ENCODE measurements around the gene NPB. TPM values are rescaled to one million over a fixed set of nuclear protein-coding genes. Genes with fewer than 3 reads are reported as not detected.

The NPB gene
- total and polyA plus RNA-seq, 4 donors, result 0.58 to 2.4 (median 1.0) TPM; not detected in 1

GRCh38 chr17:81863123-81863675, 38.8 kb upstream of the NPB start:
- Histone ChIP-seq H3K4me3 (ENCODE audit: low read length in 2 of 2) (no peak overlapping the region), H3K9me3 (ENCODE audit: control insufficient read depth, low read length) (no peaks in the 10 kb centered on the region), H3K27me3 (ENCODE audit: control insufficient read depth in 1 of 2, insufficient read depth in 2 of 2, low read length in 1 of 2) (peaks cover 0 to 13% of the 10 kb centered on the region in 2 donors), H3K36me3 (ENCODE audit: control insufficient read depth in 1 of 2, insufficient read depth in 2 of 2, low read length in 1 of 2) (peaks cover 0 to 3% of the 10 kb centered on the region in 2 donors), H3K27ac (ENCODE audit: low read depth in 1 of 2, low read length in 2 of 2) (no peak overlapping the region), H3K4me1 (ENCODE audit: control insufficient read depth in 1 of 2, insufficient read depth in 2 of 2, low read length in 2 of 2) (peaks cover 3 to 4% of the 10 kb centered on the region in 2 donors)
- no peak for DNase-seq
- intact Hi-C loops (cut with DNase I), result loop anchor here in 1 of 2 donors (5.0 kb wide), 1 partner anchor 41 kb away; no protein-coding TSS in a partner anchor
- WGBS, 2 donors, result 75 to 78% methylated on average over 6 of the region's 6 CpGs
- ATAC-seq (ENCODE audit: low FRiP score), result no peak

- Histone ChIP-seq H3K9me3 (ENCODE audit: control insufficient read depth, low read length) (no peaks in the 10 kb centered on the region), H3K4me1 (ENCODE audit: control insufficient read depth in 1 of 2, insufficient read depth in 2 of 2, low read length in 2 of 2) (peaks cover 2 to 3% of the 10 kb centered on the region in 2 donors), H3K27ac (ENCODE audit: low read depth in 1 of 2, low read length in 2 of 2) (no peak overlapping the region), H3K27me3 (ENCODE audit: control insufficient read depth in 1 of 2, insufficient read depth in 2 of 2, low read length in 1 of 2) (peaks cover 0 to 16% of the 10 kb centered on the region in 2 donors), H3K36me3 (ENCODE audit: control insufficient read depth in 1 of 2, insufficient read depth in 2 of 2, low read length in 1 of 2) (peaks cover 0 to 3% of the 10 kb centered on the region in 2 donors), H3K4me3 (ENCODE audit: low read length in 2 of 2) (no peak overlapping the region)
- DNase-seq (no peak), ATAC-seq (ENCODE audit: low FRiP score) (no peak)
- 72 to 74% methylated on average over 9 of the region's 9 CpGs for WGBS, 2 donors
- intact Hi-C loops (cut with DNase I), result loop anchor here in 1 of 2 donors (5.0 kb wide), 1 partner anchor 42 kb away; no protein-coding TSS in a partner anchor
Observed at GRCh38 chr17:81863833-81864768, 37.9 kb upstream of the NPB start.

GRCh38 chr17:81865358-81865732, 36.7 kb upstream of the NPB start:
- DNase-seq, result no peak
- Histone ChIP-seq H3K9me3 (ENCODE audit: control insufficient read depth, low read length) (no peaks in the 10 kb centered on the region), H3K36me3 (ENCODE audit: control insufficient read depth in 1 of 2, insufficient read depth in 2 of 2, low read length in 1 of 2) (peaks cover 0 to 3% of the 10 kb centered on the region in 2 donors), H3K4me3 (ENCODE audit: low read length in 2 of 2) (no peak overlapping the region), H3K27ac (ENCODE audit: low read depth in 1 of 2, low read length in 2 of 2) (no peak overlapping the region), H3K4me1 (ENCODE audit: control insufficient read depth in 1 of 2, insufficient read depth in 2 of 2, low read length in 2 of 2) (no peaks in the 10 kb centered on the region), H3K27me3 (ENCODE audit: control insufficient read depth in 1 of 2, insufficient read depth in 2 of 2, low read length in 1 of 2) (peaks cover 0 to 13% of the 10 kb centered on the region in 2 donors)
- ATAC-seq (ENCODE audit: low FRiP score), result no peak
- intact Hi-C loops (cut with DNase I), result no loop called here
- WGBS, 2 donors, result 83 to 88% methylated on average over 8 of the region's 8 CpGs

GRCh38 chr17:81865733-81866439, 36.2 kb upstream of the NPB start:
- intact Hi-C loops (cut with DNase I), result no loop called here
- WGBS, 2 donors, result 62 to 63% methylated on average over 18 of the region's 18 CpGs
- Histone ChIP-seq H3K36me3 (ENCODE audit: control insufficient read depth in 1 of 2, insufficient read depth in 2 of 2, low read length in 1 of 2) (peaks cover 0 to 3% of the 10 kb centered on the region in 2 donors), H3K27ac (ENCODE audit: low read depth in 1 of 2, low read length in 2 of 2) (no peak overlapping the region), H3K4me3 (ENCODE audit: low read length in 2 of 2) (no peak overlapping the region), H3K9me3 (ENCODE audit: control insufficient read depth, low read length) (no peaks in the 10 kb centered on the region), H3K4me1 (ENCODE audit: control insufficient read depth in 1 of 2, insufficient read depth in 2 of 2, low read length in 2 of 2) (no peaks in the 10 kb centered on the region), H3K27me3 (ENCODE audit: control insufficient read depth in 1 of 2, insufficient read depth in 2 of 2, low read length in 1 of 2) (peaks cover 0 to 13% of the 10 kb centered on the region in 2 donors)
- DNase-seq (peak in 1 of 2 donors; percentile 80), ATAC-seq (ENCODE audit: low FRiP score) (no peak)

GRCh38 chr17:81866440-81867169, 35.4 kb upstream of the NPB start:
- no peak overlapping the region for H3K4me3 ChIP-seq (ENCODE audit: low read length in 2 of 2)
- H3K4me1 ChIP-seq (ENCODE audit: control insufficient read depth in 1 of 2, insufficient read depth in 2 of 2, low read length in 2 of 2), result no peaks in the 10 kb centered on the region
- no peaks in the 10 kb centered on the region for H3K9me3 ChIP-seq (ENCODE audit: control insufficient read depth, low read length)
- 70 to 71% methylated on average over 18 of the region's 18 CpGs for WGBS, 2 donors
- intact Hi-C loops (cut with DNase I), result no loop called here
- no peak for DNase-seq
- no peak overlapping the region for H3K27ac ChIP-seq (ENCODE audit: low read depth in 1 of 2, low read length in 2 of 2)
- H3K27me3 ChIP-seq (ENCODE audit: control insufficient read depth in 1 of 2, insufficient read depth in 2 of 2, low read length in 1 of 2), result peaks cover 0 to 13% of the 10 kb centered on the region in 2 donors
- peaks cover 0 to 3% of the 10 kb centered on the region in 2 donors for H3K36me3 ChIP-seq (ENCODE audit: control insufficient read depth in 1 of 2, insufficient read depth in 2 of 2, low read length in 1 of 2)
- no peak for ATAC-seq (ENCODE audit: low FRiP score)

DNA sequence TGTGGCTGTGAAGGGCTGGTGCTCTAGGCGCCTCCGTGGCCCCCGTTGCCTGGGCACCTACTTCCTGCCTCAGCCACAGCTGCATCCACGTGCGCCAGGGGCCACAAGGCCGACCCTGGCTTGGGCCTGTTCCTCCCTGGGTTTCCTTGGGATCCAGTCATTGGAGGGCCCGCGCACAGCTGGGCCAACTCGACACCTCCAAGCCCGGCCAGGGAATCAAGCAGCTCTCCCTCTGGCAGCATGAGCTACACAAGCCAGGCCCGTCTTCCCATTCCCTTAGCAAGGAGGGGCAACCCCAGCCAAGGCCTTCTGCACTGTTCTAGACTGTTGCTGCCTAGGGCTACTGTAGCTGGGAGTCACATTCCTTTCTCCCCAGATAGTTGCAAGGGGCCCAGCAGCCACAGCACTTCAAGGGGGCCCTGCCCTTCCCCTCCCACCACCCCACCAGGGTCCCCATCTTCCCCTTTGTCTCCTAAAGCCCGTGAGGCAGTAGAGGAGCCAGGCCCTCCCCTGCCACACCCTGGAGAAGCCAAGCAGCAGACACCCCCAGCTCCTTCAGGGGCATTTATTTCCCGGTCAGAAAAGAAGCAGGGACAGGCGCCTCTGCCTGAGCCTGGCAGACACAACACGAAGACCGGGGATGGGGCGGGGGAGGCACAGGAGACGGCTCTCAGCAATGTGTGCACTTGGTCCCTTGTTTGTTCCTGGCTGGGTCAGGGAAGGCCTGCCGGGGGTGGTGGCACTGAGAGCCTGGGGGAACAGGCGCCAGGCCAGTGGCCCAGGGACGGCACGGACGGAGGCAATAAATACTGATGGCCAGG, 34.7 kb upstream of the NPB start:
- Histone ChIP-seq H3K27me3 (ENCODE audit: control insufficient read depth in 1 of 2, insufficient read depth in 2 of 2, low read length in 1 of 2) (peaks cover 0 to 13% of the 10 kb centered on the region in 2 donors), H3K27ac (ENCODE audit: low read depth in 1 of 2, low read length in 2 of 2) (no peak overlapping the region), H3K4me3 (ENCODE audit: low read length in 2 of 2) (no peak overlapping the region), H3K36me3 (ENCODE audit: control insufficient read depth in 1 of 2, insufficient read depth in 2 of 2, low read length in 1 of 2) (peaks cover 0 to 3% of the 10 kb centered on the region in 2 donors), H3K9me3 (ENCODE audit: control insufficient read depth, low read length) (no peaks in the 10 kb centered on the region), H3K4me1 (ENCODE audit: control insufficient read depth in 1 of 2, insufficient read depth in 2 of 2, low read length in 2 of 2) (no peaks in the 10 kb centered on the region)
- DNase-seq (no peak), ATAC-seq (ENCODE audit: low FRiP score) (no peak)
- 38 to 47% methylated on average over 22 to 23 of the region's 23 CpGs for WGBS, 2 donors
- intact Hi-C loops (cut with DNase I), result no loop called here

- H3K9me3 ChIP-seq (ENCODE audit: control insufficient read depth, low read length), result no peaks in the 10 kb centered on the region
- 62 to 65% methylated on average over 25 to 28 of the region's 28 CpGs for WGBS, 2 donors
- DNase-seq (no peak), ATAC-seq (ENCODE audit: low FRiP score) (no peak)
- H3K4me3 ChIP-seq (ENCODE audit: low read length in 2 of 2), result no peak overlapping the region
- intact Hi-C loops (cut with DNase I), result no loop called here
- no peak overlapping the region for H3K27ac ChIP-seq (ENCODE audit: low read depth in 1 of 2, low read length in 2 of 2)
- H3K4me1 ChIP-seq (ENCODE audit: control insufficient read depth in 1 of 2, insufficient read depth in 2 of 2, low read length in 2 of 2), result no peaks in the 10 kb centered on the region
- peaks cover 0 to 13% of the 10 kb centered on the region in 2 donors for H3K27me3 ChIP-seq (ENCODE audit: control insufficient read depth in 1 of 2, insufficient read depth in 2 of 2, low read length in 1 of 2)
- peaks cover 0 to 3% of the 10 kb centered on the region in 2 donors for H3K36me3 ChIP-seq (ENCODE audit: control insufficient read depth in 1 of 2, insufficient read depth in 2 of 2, low read length in 1 of 2)
Observed at GRCh38 chr17:81867991-81868673, 33.9 kb upstream of the NPB start.

Measured in aorta (tissue), 5 donors.